ENCODE results near the gene SYNDIG1L.

DNA sequence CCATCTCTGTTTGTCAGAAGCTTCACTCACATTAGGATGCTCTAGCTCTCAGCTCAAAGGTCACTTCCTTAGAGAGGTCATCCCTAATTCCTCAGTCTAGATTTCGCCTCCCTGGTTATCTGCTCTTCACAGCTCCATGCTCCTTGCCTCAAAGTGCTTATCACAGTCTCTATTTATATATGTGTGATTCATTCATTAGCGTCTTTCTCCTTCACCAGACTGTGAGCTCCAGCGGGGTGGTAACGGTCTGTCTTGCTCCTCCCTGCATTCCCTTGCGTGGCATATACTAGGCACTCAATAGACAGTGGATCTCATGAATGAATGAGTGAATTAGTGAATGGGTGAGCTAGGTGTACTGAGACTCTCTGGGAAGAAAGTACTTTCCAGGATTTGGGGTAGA is 6.9 kb downstream of the SYNDIG1L start:
- TF ChIP-seq, protein P1, sequence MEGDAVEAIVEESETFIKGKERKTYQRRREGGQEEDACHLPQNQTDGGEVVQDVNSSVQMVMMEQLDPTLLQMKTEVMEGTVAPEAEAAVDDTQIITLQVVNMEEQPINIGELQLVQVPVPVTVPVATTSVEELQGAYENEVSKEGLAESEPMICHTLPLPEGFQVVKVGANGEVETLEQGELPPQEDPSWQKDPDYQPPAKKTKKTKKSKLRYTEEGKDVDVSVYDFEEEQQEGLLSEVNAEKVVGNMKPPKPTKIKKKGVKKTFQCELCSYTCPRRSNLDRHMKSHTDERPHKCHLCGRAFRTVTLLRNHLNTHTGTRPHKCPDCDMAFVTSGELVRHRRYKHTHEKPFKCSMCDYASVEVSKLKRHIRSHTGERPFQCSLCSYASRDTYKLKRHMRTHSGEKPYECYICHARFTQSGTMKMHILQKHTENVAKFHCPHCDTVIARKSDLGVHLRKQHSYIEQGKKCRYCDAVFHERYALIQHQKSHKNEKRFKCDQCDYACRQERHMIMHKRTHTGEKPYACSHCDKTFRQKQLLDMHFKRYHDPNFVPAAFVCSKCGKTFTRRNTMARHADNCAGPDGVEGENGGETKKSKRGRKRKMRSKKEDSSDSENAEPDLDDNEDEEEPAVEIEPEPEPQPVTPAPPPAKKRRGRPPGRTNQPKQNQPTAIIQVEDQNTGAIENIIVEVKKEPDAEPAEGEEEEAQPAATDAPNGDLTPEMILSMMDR (conservative IDR thresholded peaks at IDR 0.05) = no peak
- no peak for TF ChIP-seq ZFX (IDR thresholded peaks at IDR 0.05)
